Small intestine (tissue), 7 donors: ENCODE results near the gene MED28. TPM values are rescaled to one million over a fixed set of nuclear protein-coding genes. Genes with fewer than 3 reads are reported as not detected.

ENCODE experiments used
- DNase-seq, 2 donors: peaks; one replicate each; pipeline versions ENCODE4 v3.0.0 to v3.0.0-alpha.2; 2013
- FAIRE-seq: peaks from 2 replicates; lab custom pipeline; 2012; peaks lifted over from hg19 to GRCh38; lab: Jason Lieb, UNC
- H3K27ac ChIP-seq, 3 donors: one replicate each; pipeline ENCODE4 v1.5.1; 2013; ENCODE audit warnings: low read length in 2 of 3, mild to moderate bottlenecking in 2 of 3, control low read depth in 1 of 3, inconsistent platforms in 1 of 3, low read depth in 1 of 3, moderate library complexity in 1 of 3
- H3K27me3 ChIP-seq, 3 donors: one replicate each; pipeline ENCODE4 v1.6.1; 2013; ENCODE audit warnings: low read length in 3 of 3, inconsistent platforms in 1 of 3; ENCODE audit not compliant: control insufficient read depth in 3 of 3, insufficient read depth in 3 of 3
- H3K36me3 ChIP-seq, 3 donors: one replicate each; pipeline ENCODE4 v1.6.1; 2013; ENCODE audit warnings: low read length in 3 of 3, inconsistent platforms in 1 of 3, low read depth in 1 of 3, mild to moderate bottlenecking in 1 of 3, moderate library complexity in 1 of 3; ENCODE audit not compliant: control insufficient read depth in 3 of 3, insufficient read depth in 2 of 3
- H3K4me1 ChIP-seq, 3 donors: one replicate each; pipeline ENCODE4 v1.6.1; 2013; ENCODE audit warnings: low read length in 2 of 3, inconsistent platforms in 1 of 3, low read depth in 1 of 3, mild to moderate bottlenecking in 1 of 3, moderate library complexity in 1 of 3; ENCODE audit not compliant: control insufficient read depth in 3 of 3, insufficient read depth in 2 of 3
- H3K4me3 ChIP-seq, 3 donors: one replicate each; pipeline ENCODE4 v1.5.1; 2013; ENCODE audit warnings: low read length in 3 of 3, control low read depth in 1 of 3, inconsistent platforms in 1 of 3, low read depth in 1 of 3, mild to moderate bottlenecking in 1 of 3, moderate library complexity in 1 of 3
- H3K9me3 ChIP-seq, 2 donors: one replicate each; pipeline ENCODE4 v1.6.1; 2013; ENCODE audit warnings: low read depth in 1 of 2, low read length in 1 of 2; ENCODE audit not compliant: control insufficient read depth in 2 of 2, insufficient read depth in 1 of 2
- WGBS, 3 donors: extraction: QIAGEN DNeasy Blood & Tissue Kit; methylation state at CpG; one replicate each; pipeline ENCODE4 v1.1.7; 2013; 5-methylcytosine and 5-hydroxymethylcytosine counted together
- polyA plus RNA-seq, 4 donors: library from polyadenylated mRNA; stranded (reverse) in 3 of 4; unstranded in 1 of 4; fragments of 200-250 nt in 3 of 4; fragments of 120-200 nt in 1 of 4; gene quantifications; one replicate each; pipeline versions ENCODE4 v1.2.1 to v1.2.3, GENCODE V29; 2013
- donor health status: healthy with polysubstance abuse.
- donor health status: control.
- donor health status: control.
- donor health status: Bipolar disorder and iron deficiency.
- donor health status: healthy.

Gene MED28
- polyA plus RNA-seq, 4 donors, result 5.1 to 53.1 (median 10.6) TPM

GRCh38 chr4:17662694-17663093 lies 48.3 kb downstream of the MED28 start:
- FAIRE-seq (no peak), DNase-seq (no peak)
- Histone ChIP-seq H3K9me3 (no peaks in the 10 kb centered on the region), H3K4me1 (no peaks in the 10 kb centered on the region), H3K27ac (no peak overlapping the region), H3K36me3 (no peaks in the 10 kb centered on the region), H3K27me3 (peaks cover 0 to 2% (median 2%) of the 10 kb centered on the region in 3 donors), H3K4me3 (no peak overlapping the region)
- WGBS, 3 donors, result 89 to 95% (median 91%) methylated on average over 3 of the region's 3 CpGs

DNA sequence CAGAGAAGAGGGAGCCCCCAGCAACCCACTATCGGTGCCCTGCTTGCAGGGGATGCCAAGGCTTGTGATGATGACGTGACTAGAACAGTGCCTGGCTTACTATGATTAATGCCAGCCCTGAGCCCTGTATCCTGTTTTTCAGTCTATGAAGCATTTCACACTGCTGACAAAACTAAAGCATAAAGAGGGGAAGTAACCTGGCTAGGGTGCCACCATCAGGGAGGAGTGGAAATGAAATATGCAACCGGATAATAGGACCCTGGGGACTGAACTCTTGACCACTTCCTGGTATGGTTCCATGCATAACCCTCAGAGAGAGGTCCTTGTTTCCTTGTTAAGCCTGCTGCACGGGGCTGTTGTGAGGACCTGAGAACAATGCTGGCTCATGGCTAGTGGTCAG lies 50.3 kb downstream of the MED28 start:
- H3K27me3 ChIP-seq, result no peaks in the 10 kb centered on the region
- H3K36me3 ChIP-seq, result no peaks in the 10 kb centered on the region
- H3K4me1 ChIP-seq, result no peaks in the 10 kb centered on the region
- 55 to 71% (median 58%) methylated on average over 4 of the region's 4 CpGs for whole genome bisulfite sequencing, 3 donors
- H3K27ac ChIP-seq, result no peak overlapping the region
- DNase-seq (no peak), FAIRE-seq (no peak)
- H3K4me3 ChIP-seq, result no peak overlapping the region
- H3K9me3 ChIP-seq, result no peaks in the 10 kb centered on the region

DNA sequence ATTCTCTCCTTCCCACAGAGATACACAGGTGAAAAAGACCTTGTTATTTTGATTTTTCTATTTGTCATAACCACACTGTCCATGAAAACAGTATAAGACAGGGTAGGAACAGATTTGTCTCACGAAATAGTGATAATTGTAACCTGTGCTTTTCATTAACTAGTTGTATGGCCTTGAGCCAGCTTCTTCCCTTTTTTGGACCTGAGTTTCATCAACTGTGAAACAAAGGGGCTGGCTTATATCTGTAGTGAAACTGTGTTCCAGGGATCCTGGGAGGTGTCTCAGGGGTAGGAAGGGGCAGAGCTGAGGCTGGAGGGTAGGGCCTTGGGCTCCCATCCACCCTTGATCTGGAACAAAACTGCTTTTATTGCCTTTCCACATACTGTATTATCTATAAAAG lies 50.9 kb downstream of the MED28 start:
- no peaks in the 10 kb centered on the region for H3K4me1 ChIP-seq
- DNase-seq (no peak), FAIRE-seq (no peak)
- H3K4me3 ChIP-seq, result no peak overlapping the region
- H3K27ac ChIP-seq, result no peak overlapping the region
- no peaks in the 10 kb centered on the region for H3K27me3 ChIP-seq
- H3K36me3 ChIP-seq, result no peaks in the 10 kb centered on the region
- WGBS, 3 donors, result 11 to 34% (median 13%) methylated on average over 1 of the region's 1 CpG
- H3K9me3 ChIP-seq, result no peaks in the 10 kb centered on the region

GRCh38 chr4:17665852-17666251 lies 51.4 kb downstream of the MED28 start:
- Histone ChIP-seq H3K36me3 (no peaks in the 10 kb centered on the region), H3K27me3 (no peaks in the 10 kb centered on the region), H3K4me1 (no peaks in the 10 kb centered on the region), H3K4me3 (no peak overlapping the region), H3K27ac (no peak overlapping the region), H3K9me3 (no peaks in the 10 kb centered on the region)
- FAIRE-seq (no peak), DNase-seq (no peak)
- 40 to 62% (median 53%) methylated on average over 3 of the region's 3 CpGs for WGBS, 3 donors

DNA sequence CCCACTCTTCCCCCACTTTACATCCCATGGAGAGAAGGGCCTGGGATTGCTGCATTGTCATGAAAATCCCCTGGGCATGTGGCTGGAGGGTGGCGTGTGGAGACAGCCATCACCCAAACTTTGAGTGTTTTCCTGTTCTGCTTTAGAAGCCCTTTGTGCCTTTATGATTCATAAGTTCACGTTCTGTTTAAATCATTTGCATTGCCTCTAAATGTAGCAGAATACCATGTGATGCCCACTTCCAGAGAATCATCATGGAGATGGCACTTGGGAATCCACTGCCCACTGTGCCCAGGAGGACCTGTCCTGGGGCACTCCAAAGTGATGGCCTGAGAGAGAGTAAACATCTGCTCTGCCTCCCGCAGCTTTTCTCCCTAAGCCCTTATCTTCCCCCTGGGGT lies 52.8 kb downstream of the MED28 start:
- Histone ChIP-seq H3K9me3 (no peaks in the 10 kb centered on the region), H3K4me3 (no peak overlapping the region), H3K27ac (no peak overlapping the region), H3K36me3 (no peaks in the 10 kb centered on the region), H3K27me3 (peaks cover 0 to 2% (median 0%) of the 10 kb centered on the region in 3 donors), H3K4me1 (no peaks in the 10 kb centered on the region)
- 53 to 74% (median 55%) methylated on average over 3 of the region's 3 CpGs for WGBS, 3 donors
- DNase-seq, result no peak
- FAIRE-seq, result no peak

- Histone ChIP-seq H3K27me3 (peaks cover 0 to 2% (median 0%) of the 10 kb centered on the region in 3 donors), H3K4me3 (no peak overlapping the region), H3K36me3 (no peaks in the 10 kb centered on the region), H3K4me1 (no peaks in the 10 kb centered on the region), H3K27ac (no peak overlapping the region), H3K9me3 (no peaks in the 10 kb centered on the region)
- no peak for FAIRE-seq
- WGBS, 3 donors, result 36 to 64% (median 40%) methylated on average over 3 of the region's 3 CpGs
- DNase-seq, result no peak
Observed at GRCh38 chr4:17667653-17668201, 53.3 kb downstream of the MED28 start.

DNA sequence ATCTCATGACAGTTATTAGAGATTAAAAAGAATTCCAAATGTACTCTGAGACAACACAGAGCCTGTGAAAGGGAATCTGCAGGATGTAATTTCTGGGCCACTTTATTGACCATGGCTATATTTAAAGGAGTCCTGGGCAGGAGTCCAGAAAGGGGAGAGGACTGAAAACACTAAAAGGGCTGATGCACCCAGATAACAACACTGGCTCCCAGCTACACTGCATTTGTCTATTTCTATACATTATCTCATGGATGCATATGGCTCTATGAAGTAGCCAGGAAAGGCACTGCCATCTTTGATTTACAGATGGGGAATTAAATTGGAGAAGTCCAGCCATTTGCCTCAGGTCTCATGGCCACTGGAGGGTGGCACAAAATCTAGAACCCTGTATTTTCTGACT lies 56.0 kb downstream of the MED28 start:
- FAIRE-seq (no peak), DNase-seq (no peak)
- no peaks in the 10 kb centered on the region for H3K4me1 ChIP-seq
- no peaks in the 10 kb centered on the region for H3K9me3 ChIP-seq
- no peak overlapping the region for H3K4me3 ChIP-seq
- no peak overlapping the region for H3K27ac ChIP-seq
- H3K36me3 ChIP-seq, result no peaks in the 10 kb centered on the region
- H3K27me3 ChIP-seq, result peaks cover 0 to 2% (median 0%) of the 10 kb centered on the region in 3 donors

GRCh38 chr4:17680559-17681280 lies 66.3 kb downstream of the MED28 start:
- Histone ChIP-seq H3K4me3 (no peak overlapping the region), H3K27ac (no peak overlapping the region), H3K27me3 (no peaks in the 10 kb centered on the region), H3K9me3 (no peaks in the 10 kb centered on the region), H3K36me3 (no peaks in the 10 kb centered on the region), H3K4me1 (no peaks in the 10 kb centered on the region)
- no peak for DNase-seq
- WGBS, 3 donors, result 49 to 68% (median 64%) methylated on average over 5 of the region's 5 CpGs
- no peak for FAIRE-seq
